Osteocyte (in vitro differentiated cells): ENCODE results near the gene NCLN. TPM values are rescaled to one million over a fixed set of nuclear protein-coding genes. Genes with fewer than 3 reads are reported as not detected.
"Not testable (repeated sequence)": the region's sequence is repeated elsewhere in the genome, so short reads cannot be mapped to it uniquely, and the experiment has no call there.

ENCODE experiments used
- DNase-seq: peaks from one replicate; pipeline ENCODE4 v3.0.0; 2021; ENCODE audit warnings: mixed read lengths; ENCODE audit not compliant: unreplicated experiment; ENCODE audit errors: extremely low spot score
- H3K27ac Mint-ChIP-seq: one replicate; pipeline ENCODE4 v1.8.0; 2021; ENCODE audit warnings: mild to moderate bottlenecking, mixed read lengths; ENCODE audit not compliant: unreplicated experiment
- H3K27me3 Mint-ChIP-seq: one replicate; pipeline ENCODE4 v1.8.0; 2021; ENCODE audit warnings: mixed read lengths; ENCODE audit not compliant: unreplicated experiment
- H3K36me3 Mint-ChIP-seq: one replicate; pipeline ENCODE4 v1.8.0; 2021; ENCODE audit warnings: mixed read lengths; ENCODE audit not compliant: unreplicated experiment
- H3K4me1 Mint-ChIP-seq: one replicate; pipeline ENCODE4 v1.8.0; 2021; ENCODE audit warnings: mixed read lengths; ENCODE audit not compliant: unreplicated experiment
- H3K4me3 Mint-ChIP-seq: one replicate; pipeline ENCODE4 v1.8.0; 2021; ENCODE audit warnings: mild to moderate bottlenecking, moderate library complexity, mixed read lengths; ENCODE audit not compliant: unreplicated experiment
- H3K9me3 Mint-ChIP-seq: one replicate; pipeline ENCODE4 v1.8.0; 2021; ENCODE audit warnings: mixed read lengths; ENCODE audit not compliant: unreplicated experiment
- total RNA-seq: library from RNA; stranded (reverse); gene quantifications from 2 replicates; pipeline ENCODE4 v1.2.1, GENCODE V29; 2021
- TF ChIP-seq, protein P1 (sequence below): fragments of 200-600 bp; sonication (generic); IDR thresholded peaks from 2 replicates; pipeline ENCODE4 v1.5.0; 2021; ENCODE audit warnings: antibody characterized with exemption, mild to moderate bottlenecking, moderate library complexity

Gene NCLN
- total RNA-seq, 1 donor from 2014 or later: 61.9 TPM

DNA sequence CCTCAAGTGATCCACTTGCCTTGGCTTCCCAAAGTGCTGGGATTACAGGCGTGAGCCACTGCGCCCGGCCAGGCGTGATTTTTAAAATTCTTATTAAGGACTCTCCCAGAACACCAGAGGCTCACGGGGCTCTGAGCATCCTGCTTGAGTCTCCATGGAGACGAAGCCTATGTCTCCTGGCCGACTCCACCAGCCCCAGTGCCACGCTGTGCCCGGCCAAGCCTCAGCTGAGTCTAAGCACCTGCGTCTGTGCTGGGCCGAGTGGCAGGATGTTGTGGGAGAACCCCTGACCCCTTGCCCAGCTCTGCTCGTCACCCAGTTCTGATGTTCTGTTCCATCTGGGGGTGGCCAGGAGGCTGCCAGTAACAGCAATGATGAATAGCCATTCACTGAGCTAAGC lies 34.8 kb downstream of the NCLN start:
- no peak for DNase-seq
- Mint-ChIP-seq H3K9me3 (no peaks in the 10 kb centered on the region), H3K36me3 (no peaks in the 10 kb centered on the region), H3K27me3 (peaks cover 3% of the 10 kb centered on the region), H3K4me3 (no peak overlapping the region), H3K4me1 (no peaks in the 10 kb centered on the region), H3K27ac (no peak overlapping the region)
- TF ChIP-seq, protein P1, sequence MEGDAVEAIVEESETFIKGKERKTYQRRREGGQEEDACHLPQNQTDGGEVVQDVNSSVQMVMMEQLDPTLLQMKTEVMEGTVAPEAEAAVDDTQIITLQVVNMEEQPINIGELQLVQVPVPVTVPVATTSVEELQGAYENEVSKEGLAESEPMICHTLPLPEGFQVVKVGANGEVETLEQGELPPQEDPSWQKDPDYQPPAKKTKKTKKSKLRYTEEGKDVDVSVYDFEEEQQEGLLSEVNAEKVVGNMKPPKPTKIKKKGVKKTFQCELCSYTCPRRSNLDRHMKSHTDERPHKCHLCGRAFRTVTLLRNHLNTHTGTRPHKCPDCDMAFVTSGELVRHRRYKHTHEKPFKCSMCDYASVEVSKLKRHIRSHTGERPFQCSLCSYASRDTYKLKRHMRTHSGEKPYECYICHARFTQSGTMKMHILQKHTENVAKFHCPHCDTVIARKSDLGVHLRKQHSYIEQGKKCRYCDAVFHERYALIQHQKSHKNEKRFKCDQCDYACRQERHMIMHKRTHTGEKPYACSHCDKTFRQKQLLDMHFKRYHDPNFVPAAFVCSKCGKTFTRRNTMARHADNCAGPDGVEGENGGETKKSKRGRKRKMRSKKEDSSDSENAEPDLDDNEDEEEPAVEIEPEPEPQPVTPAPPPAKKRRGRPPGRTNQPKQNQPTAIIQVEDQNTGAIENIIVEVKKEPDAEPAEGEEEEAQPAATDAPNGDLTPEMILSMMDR: no peak

DNA sequence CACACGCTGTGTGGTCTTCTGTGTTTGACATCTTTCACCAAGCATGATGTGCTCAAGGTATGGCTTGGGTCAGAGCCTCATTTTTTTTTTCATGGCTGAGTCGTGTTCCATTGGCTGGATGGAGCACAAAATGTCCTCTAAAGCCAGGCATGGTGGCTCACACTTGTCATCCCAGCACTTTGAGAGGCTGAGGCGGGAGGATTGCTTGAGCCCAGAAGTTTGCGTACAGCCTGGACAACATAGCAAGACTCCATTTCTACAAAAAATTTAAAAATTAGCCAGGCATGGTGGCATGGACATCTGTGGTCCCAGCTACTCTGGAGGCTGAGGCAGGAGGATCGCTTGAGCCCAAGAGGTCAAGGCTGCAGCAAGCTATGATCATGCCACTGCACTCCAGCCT lies 35.8 kb downstream of the NCLN start:
- not testable (repeated sequence) for H3K36me3 Mint-ChIP-seq, H3K27me3 Mint-ChIP-seq

DNA sequence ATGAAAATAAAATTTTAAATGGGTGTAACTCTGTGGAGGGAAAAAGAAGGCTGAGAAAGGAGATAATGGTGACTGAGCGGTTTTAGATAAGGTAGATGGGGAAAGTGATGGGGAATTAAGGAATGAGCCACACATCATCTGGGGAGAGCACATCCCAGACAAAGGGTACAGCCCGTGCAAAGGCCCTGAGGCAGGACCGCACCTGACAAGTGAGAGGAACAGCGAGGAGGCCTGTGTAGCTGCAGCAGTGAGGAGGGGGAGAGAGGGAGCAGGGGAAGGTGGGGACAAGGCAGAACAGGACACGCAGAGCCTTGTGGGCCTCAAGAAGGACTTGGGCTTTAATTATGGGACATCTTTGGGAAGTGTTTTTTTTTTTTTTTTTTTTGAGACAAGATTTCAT lies 37.0 kb downstream of the NCLN start:
- H3K4me3 Mint-ChIP-seq: no peak overlapping the region
- peaks cover 18% of the 10 kb centered on the region for H3K27me3 Mint-ChIP-seq
- H3K4me1 Mint-ChIP-seq: no peaks in the 10 kb centered on the region
- TF ChIP-seq, protein P1: no peak
- no peaks in the 10 kb centered on the region for H3K9me3 Mint-ChIP-seq
- no peak overlapping the region for H3K27ac Mint-ChIP-seq
- no peak for DNase-seq
- H3K36me3 Mint-ChIP-seq: no peaks in the 10 kb centered on the region

More for the DNA sequence above, 35.8 kb downstream of the NCLN start:
- not testable (repeated sequence) for H3K4me3 Mint-ChIP-seq, H3K9me3 Mint-ChIP-seq, DNase-seq, H3K27ac Mint-ChIP-seq, H3K4me1 Mint-ChIP-seq

DNA sequence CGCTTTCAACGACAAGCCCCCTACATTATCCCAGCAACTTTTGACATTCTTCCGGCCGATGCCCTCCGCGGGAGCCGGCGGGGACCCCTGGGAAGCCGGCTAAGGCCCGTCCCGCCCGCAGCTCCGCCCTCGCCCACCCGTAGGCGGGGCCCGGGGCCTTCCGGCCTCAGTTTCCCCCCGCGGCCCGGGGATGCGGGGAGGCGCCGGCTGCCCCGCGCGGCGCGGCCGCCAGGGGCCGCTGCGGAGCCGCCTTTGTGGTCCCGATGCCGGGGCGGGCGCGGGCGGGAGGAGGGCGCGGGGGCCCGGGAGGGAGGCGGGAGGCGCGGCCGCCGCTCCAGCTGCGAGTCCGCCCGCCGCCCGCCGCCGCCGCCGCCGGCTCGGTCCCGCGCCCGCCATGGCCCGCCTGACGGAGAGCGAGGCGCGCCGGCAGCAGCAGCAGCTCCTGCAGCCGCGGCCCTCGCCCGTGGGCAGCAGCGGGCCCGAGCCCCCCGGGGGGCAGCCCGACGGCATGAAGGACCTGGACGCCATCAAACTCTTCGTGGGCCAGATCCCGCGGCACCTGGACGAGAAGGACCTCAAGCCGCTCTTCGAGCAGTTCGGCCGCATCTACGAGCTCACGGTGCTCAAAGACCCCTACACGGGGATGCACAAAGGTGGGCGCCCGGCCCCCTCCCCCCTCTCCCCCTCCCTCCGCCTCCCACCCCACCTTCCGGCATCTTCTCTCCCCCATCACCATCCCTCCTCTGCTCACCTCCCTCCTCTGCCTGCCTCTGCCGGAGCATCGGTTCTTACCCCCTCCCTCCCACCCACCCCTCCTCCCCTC lies 38.8 kb downstream of the NCLN start, which contains the start of gene CELF5:
Gene CELF5, plus strand, starts transcription at position 316 of the 823 bp plus-strand sequence. Its CDS starts 79 bp downstream, at position 395.
- H3K36me3 Mint-ChIP-seq: no peaks in the 10 kb centered on the region
- H3K27me3 Mint-ChIP-seq: peaks cover 22% of the 10 kb centered on the region
- no peak within 1 kb of the TSS for H3K4me3 Mint-ChIP-seq
- no peak for DNase-seq
- no peaks in the 10 kb centered on the region for H3K4me1 Mint-ChIP-seq
- H3K9me3 Mint-ChIP-seq: no peaks in the 10 kb centered on the region
- H3K27ac Mint-ChIP-seq: no peak within 1 kb of the TSS
- TF ChIP-seq, protein P1: peak; percentile 65

DNA sequence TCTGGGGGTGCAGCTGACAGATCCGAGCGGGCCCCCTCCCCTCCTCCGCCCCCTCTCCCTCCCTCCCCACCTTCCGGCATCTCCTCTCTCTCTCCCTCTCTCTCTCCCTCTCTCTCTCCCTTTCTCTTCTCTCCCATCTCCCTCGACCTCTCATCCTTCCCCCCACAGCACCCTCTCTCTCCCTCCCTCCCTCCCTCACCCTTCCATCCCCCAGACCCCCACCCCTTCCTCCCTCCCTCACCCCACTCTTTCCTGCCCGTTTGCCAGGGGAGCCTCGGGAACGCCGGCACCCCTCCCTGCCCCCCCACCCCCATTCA lies 39.4 kb downstream of the NCLN start:
- TF ChIP-seq, protein P1: no peak
- Mint-ChIP-seq H3K9me3 (no peaks in the 10 kb centered on the region), H3K27ac (no peak overlapping the region), H3K4me1 (no peaks in the 10 kb centered on the region), H3K4me3 (no peak overlapping the region), H3K27me3 (peaks cover 22% of the 10 kb centered on the region), H3K36me3 (no peaks in the 10 kb centered on the region)
- no peak for DNase-seq
